Chondrocyte (in vitro differentiated cells): ENCODE measurements around the gene RASAL1. TPM values are rescaled to one million over a fixed set of nuclear protein-coding genes. Genes with fewer than 3 reads are reported as not detected.
A peak's percentile ranks its signal among the peaks of the same experiment; 100 is the strongest.

Experiments used
- DNase-seq: peaks from one replicate; pipeline ENCODE4 v3.0.0; 2021; ENCODE audit warnings: mixed read lengths, low spot score
- H3K27ac Mint-ChIP-seq: one replicate; pipeline ENCODE4 v1.8.0; 2021; ENCODE audit warnings: mild to moderate bottlenecking, moderate library complexity, mixed read lengths; ENCODE audit not compliant: unreplicated experiment
- H3K27me3 Mint-ChIP-seq: 2 replicates; pipeline ENCODE4 v1.8.0; 2021; ENCODE audit warnings: low read depth, mixed read lengths
- H3K36me3 Mint-ChIP-seq: 2 replicates; pipeline ENCODE4 v1.8.0; 2021; ENCODE audit warnings: low read depth, mixed read lengths
- H3K4me1 Mint-ChIP-seq: 2 replicates; pipeline ENCODE4 v1.8.0; 2021; ENCODE audit warnings: low read depth, mild to moderate bottlenecking, mixed read lengths
- H3K4me3 Mint-ChIP-seq: one replicate; pipeline ENCODE4 v1.8.0; 2021; ENCODE audit warnings: mild to moderate bottlenecking, moderate library complexity, mixed read lengths; ENCODE audit not compliant: unreplicated experiment
- H3K9me3 Mint-ChIP-seq: 2 replicates; pipeline ENCODE4 v1.8.0; 2021; ENCODE audit warnings: low read depth, mixed read lengths
- CTCF ChIP-seq: fragments of 200-600 bp; sonication (generic); IDR thresholded peaks from 2 replicates; pipeline ENCODE4 v1.5.0; 2021; ENCODE audit warnings: antibody characterized with exemption, mild to moderate bottlenecking, moderate library complexity
- total RNA-seq: library from RNA; stranded (reverse); gene quantifications from 3 replicates; pipeline ENCODE4 v1.2.1, GENCODE V29; 2021

The RASAL1 gene
- total RNA-seq, 1 donor from 2014 or later: not detected

- Mint-ChIP-seq H3K27ac (peak overlapping the region; percentile 59), H3K36me3 (no peaks in the 10 kb centered on the region), H3K9me3 (no peaks in the 10 kb centered on the region), H3K4me1 (peaks cover 2% of the 10 kb centered on the region), H3K4me3 (no peak overlapping the region), H3K27me3 (peaks cover 62% of the 10 kb centered on the region)
- TF ChIP-seq CTCF: no peak
- no peak for DNase-seq
Observed at GRCh38 chr12:113086249-113087164, 49.1 kb downstream of the RASAL1 start.

GRCh38 chr12:113083863-113084435 is 51.6 kb downstream of the RASAL1 start:
- Mint-ChIP-seq H3K27me3 (peaks cover 55% of the 10 kb centered on the region), H3K4me1 (peaks cover 2% of the 10 kb centered on the region), H3K4me3 (no peak overlapping the region), H3K27ac (no peak overlapping the region), H3K36me3 (no peaks in the 10 kb centered on the region), H3K9me3 (no peaks in the 10 kb centered on the region)
- DNase-seq: no peak
- no peak for TF ChIP-seq CTCF

GRCh38 chr12:113082486-113083148 is 52.9 kb downstream of the RASAL1 start:
- no peaks in the 10 kb centered on the region for H3K36me3 Mint-ChIP-seq
- peaks cover 56% of the 10 kb centered on the region for H3K27me3 Mint-ChIP-seq
- H3K27ac Mint-ChIP-seq: no peak overlapping the region
- DNase-seq: no peak
- H3K4me3 Mint-ChIP-seq: no peak overlapping the region
- H3K4me1 Mint-ChIP-seq: peaks cover 2% of the 10 kb centered on the region
- no peaks in the 10 kb centered on the region for H3K9me3 Mint-ChIP-seq
- TF ChIP-seq CTCF: no peak

- no peak for TF ChIP-seq CTCF
- DNase-seq: no peak
- H3K27me3 Mint-ChIP-seq: peaks cover 60% of the 10 kb centered on the region
- H3K27ac Mint-ChIP-seq: no peak overlapping the region
- H3K36me3 Mint-ChIP-seq: no peaks in the 10 kb centered on the region
- H3K4me1 Mint-ChIP-seq: peaks cover under 1% of the 10 kb centered on the region
- H3K9me3 Mint-ChIP-seq: no peaks in the 10 kb centered on the region
- no peak overlapping the region for H3K4me3 Mint-ChIP-seq
Observed at GRCh38 chr12:113081873-113082272, 53.7 kb downstream of the RASAL1 start.

GRCh38 chr12:113077859-113078255 is 57.7 kb downstream of the RASAL1 start:
- H3K4me3 Mint-ChIP-seq: no peak overlapping the region
- no peak for TF ChIP-seq CTCF
- H3K9me3 Mint-ChIP-seq: no peaks in the 10 kb centered on the region
- no peak for DNase-seq
- H3K27me3 Mint-ChIP-seq: peaks cover 66% of the 10 kb centered on the region
- H3K4me1 Mint-ChIP-seq: no peaks in the 10 kb centered on the region
- no peaks in the 10 kb centered on the region for H3K36me3 Mint-ChIP-seq
- no peak overlapping the region for H3K27ac Mint-ChIP-seq
